ENCODE results near the gene CALML4. TPM values are rescaled to one million over a fixed set of nuclear protein-coding genes. Genes with fewer than 3 reads are reported as not detected.
A peak's percentile ranks its signal among the peaks of the same experiment; 100 is the strongest.

The CALML4 gene
- total RNA-seq, 1 experiment from 2014 or later, result 3.3 TPM

DNA sequence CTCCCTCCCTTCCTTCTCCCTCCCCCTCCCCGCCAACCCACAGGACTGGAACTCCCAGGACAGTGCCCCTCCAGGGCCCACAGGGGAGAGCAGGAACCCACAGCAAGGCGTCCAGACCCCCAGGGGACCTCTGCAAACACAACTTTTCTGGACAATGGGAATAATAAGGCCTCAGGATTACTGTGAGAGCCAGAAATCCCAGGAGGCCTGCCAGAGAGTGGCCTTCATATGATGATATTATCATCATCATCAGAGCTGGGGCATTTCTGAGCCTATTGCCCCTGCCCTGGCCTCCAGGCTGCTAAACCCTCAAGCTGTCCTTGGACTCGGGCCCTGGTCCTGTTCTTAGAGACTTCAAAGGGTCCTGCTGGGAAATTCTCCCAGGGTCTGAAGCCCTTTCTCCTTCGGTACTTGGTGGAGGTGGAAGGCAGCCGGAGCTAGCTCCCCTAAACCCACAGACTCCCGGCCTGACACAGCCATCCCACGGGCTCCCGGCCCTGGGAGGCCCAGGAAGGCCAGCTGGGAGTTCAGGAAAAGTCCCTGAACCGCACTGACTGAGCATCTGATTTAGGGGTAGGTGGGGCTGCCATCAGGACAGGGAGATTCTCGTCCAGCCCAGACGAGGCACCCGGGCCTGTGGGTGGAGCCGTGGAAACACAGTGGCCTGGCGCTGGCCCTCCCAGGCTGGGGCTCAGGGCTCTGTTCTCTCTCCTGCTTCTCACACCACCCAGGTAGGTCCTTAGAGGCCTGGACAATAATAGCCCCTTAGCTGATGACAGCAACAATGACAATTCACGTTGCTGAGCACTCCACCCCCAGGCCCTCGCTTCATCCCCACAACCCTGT, 4.9 kb downstream of the CALML4 start:
- Mint-ChIP-seq H3K9me3 (ENCODE audit: unreplicated experiment) (no peaks in the 10 kb centered on the region), H3K27me3 (ENCODE audit: insufficient read depth, unreplicated experiment) (no peaks in the 10 kb centered on the region), H3K4me3 (ENCODE audit: unreplicated experiment) (no peak overlapping the region), H3K4me1 (ENCODE audit: insufficient read depth, unreplicated experiment) (no peaks in the 10 kb centered on the region), H3K36me3 (ENCODE audit: insufficient read depth, unreplicated experiment) (peaks cover 51% of the 10 kb centered on the region), H3K27ac (ENCODE audit: low read depth, unreplicated experiment) (peak overlapping the region; percentile 40)
- CTCF ChIA-PET, result interaction anchor here (0.6 to 2.4 kb wide), 2 partner anchors 10 to 1582 kb away, joined by 3 to 17 read pairs; no protein-coding TSS in a partner anchor
- POLR2A ChIA-PET, result no interaction called here
- intact Hi-C loops (cut with micrococcal nuclease), result no loop called here
- BruUV-seq (replicated peaks), result TSS peak; percentile 7
- TF ChIP-seq, protein P1, sequence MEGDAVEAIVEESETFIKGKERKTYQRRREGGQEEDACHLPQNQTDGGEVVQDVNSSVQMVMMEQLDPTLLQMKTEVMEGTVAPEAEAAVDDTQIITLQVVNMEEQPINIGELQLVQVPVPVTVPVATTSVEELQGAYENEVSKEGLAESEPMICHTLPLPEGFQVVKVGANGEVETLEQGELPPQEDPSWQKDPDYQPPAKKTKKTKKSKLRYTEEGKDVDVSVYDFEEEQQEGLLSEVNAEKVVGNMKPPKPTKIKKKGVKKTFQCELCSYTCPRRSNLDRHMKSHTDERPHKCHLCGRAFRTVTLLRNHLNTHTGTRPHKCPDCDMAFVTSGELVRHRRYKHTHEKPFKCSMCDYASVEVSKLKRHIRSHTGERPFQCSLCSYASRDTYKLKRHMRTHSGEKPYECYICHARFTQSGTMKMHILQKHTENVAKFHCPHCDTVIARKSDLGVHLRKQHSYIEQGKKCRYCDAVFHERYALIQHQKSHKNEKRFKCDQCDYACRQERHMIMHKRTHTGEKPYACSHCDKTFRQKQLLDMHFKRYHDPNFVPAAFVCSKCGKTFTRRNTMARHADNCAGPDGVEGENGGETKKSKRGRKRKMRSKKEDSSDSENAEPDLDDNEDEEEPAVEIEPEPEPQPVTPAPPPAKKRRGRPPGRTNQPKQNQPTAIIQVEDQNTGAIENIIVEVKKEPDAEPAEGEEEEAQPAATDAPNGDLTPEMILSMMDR (IDR thresholded peaks at IDR 0.05; ENCODE audit: unreplicated experiment), result no peak
- no peak for DNase-seq (ENCODE audit: unreplicated experiment)

DNA sequence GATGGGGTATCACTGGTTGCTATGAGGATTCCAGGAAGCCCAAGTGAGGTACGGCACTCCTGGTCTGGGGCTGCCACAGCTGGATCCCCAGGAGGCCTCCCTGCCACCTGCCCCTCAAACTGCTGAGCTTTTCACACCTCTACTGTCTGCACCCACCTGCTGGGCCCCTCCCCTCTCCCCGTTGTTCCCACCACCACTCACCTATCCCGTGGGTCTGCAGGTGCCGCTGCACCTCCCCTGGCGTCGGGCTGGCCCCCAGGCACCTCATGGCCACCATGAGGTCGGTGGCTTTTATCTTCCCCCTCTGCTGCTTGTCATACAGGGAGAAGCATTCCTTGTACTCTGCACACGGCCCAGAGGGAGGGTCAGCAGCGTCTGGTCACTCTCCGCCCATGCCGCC, 5.8 kb downstream of the CALML4 start:
- H3K36me3 Mint-ChIP-seq (ENCODE audit: insufficient read depth, unreplicated experiment), result peaks cover 55% of the 10 kb centered on the region
- BruUV-seq (replicated peaks), result no TSS peak
- ChIA-PET CTCF (no interaction called here), POLR2A (interaction anchor here (1.2 to 1.4 kb wide), 2 partner anchors 14 to 18 kb away, joined by 3 to 4 read pairs; no protein-coding TSS in a partner anchor)
- H3K4me1 Mint-ChIP-seq (ENCODE audit: insufficient read depth, unreplicated experiment), result no peaks in the 10 kb centered on the region
- DNase-seq (ENCODE audit: unreplicated experiment), result no peak
- no peaks in the 10 kb centered on the region for H3K9me3 Mint-ChIP-seq (ENCODE audit: unreplicated experiment)
- intact Hi-C loops (cut with micrococcal nuclease), result no loop called here
- no peaks in the 10 kb centered on the region for H3K27me3 Mint-ChIP-seq (ENCODE audit: insufficient read depth, unreplicated experiment)
- TF ChIP-seq, protein P1 (IDR thresholded peaks at IDR 0.05; ENCODE audit: unreplicated experiment), result no peak
- H3K27ac Mint-ChIP-seq (ENCODE audit: low read depth, unreplicated experiment), result peak overlapping the region; percentile 40
- no peak overlapping the region for H3K4me3 Mint-ChIP-seq (ENCODE audit: unreplicated experiment)

DNA sequence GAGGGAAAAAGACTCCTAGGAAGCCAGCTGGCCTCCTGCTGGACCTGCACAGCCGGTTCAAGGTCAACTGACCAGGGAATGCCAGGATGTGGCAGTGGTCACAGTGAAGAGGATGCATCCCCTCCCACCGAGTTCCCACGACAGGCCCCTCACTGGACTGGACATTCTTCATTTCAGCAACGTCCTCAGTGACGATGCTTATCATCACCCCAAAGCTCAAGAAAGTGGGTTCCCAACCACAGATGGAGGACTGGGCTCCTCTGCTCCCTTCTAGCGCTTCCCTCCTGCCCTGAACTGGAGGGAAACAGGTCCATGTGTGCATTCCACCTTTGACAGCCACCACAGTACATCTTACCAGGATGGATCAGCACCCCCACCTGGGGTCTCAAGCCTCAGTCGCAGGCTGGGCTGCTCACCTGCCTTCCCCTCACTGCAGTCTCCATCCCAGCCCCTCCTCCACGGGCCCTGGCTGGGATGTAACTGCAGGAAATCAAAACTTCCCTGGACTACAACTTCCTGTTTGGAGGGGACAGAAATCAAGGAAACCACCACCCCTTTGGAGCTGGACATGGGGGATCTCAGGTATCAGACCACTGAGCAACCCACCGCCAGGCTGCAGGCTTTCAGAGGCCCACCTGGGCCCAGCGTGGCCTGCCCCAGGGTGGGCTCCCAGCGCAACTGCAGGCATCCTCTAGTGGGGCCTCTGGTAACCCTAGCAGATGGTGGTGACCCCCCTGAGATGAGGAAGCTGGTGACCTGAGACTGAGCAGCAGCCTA, 7.3 kb downstream of the CALML4 start:
- H3K27ac Mint-ChIP-seq (ENCODE audit: low read depth, unreplicated experiment), result peak overlapping the region; percentile 54
- TF ChIP-seq, protein P1 (IDR thresholded peaks at IDR 0.05; ENCODE audit: unreplicated experiment), result no peak
- H3K27me3 Mint-ChIP-seq (ENCODE audit: insufficient read depth, unreplicated experiment), result no peaks in the 10 kb centered on the region
- no peak for DNase-seq (ENCODE audit: unreplicated experiment)
- intact Hi-C loops (cut with micrococcal nuclease), result no loop called here
- ChIA-PET POLR2A (interaction anchor here (0.8 to 1.4 kb wide), 2 partner anchors 19 to 28 kb away, joined by 4 to 5 read pairs; no protein-coding TSS in a partner anchor), CTCF (interaction anchor here (0.5 kb wide), 1 partner anchor 189 kb away, joined by 4 read pairs; no protein-coding TSS in a partner anchor)
- H3K4me1 Mint-ChIP-seq (ENCODE audit: insufficient read depth, unreplicated experiment), result no peaks in the 10 kb centered on the region
- no peak overlapping the region for H3K4me3 Mint-ChIP-seq (ENCODE audit: unreplicated experiment)
- no peaks in the 10 kb centered on the region for H3K9me3 Mint-ChIP-seq (ENCODE audit: unreplicated experiment)
- BruUV-seq (replicated peaks), result no TSS peak
- peaks cover 70% of the 10 kb centered on the region for H3K36me3 Mint-ChIP-seq (ENCODE audit: insufficient read depth, unreplicated experiment)

DNA sequence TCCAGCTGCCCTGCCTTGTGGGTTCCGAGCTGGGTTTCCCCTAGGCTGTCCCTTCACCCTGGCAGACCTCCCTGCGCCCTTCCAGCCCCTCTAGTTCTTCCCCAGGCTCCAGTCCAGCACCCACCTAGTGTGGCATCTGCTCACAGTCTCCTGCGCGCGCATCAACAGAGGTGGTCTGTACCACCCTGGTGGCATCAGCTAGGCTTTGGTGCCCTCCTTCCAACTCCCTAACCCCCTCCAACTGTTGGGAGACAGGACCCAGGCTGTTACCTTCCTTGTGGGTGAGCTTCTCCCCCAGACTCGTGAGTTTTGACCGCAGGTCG, 8.0 kb downstream of the CALML4 start:
- BruUV-seq (replicated peaks), result no TSS peak
- Mint-ChIP-seq H3K27me3 (ENCODE audit: insufficient read depth, unreplicated experiment) (no peaks in the 10 kb centered on the region), H3K4me3 (ENCODE audit: unreplicated experiment) (no peak overlapping the region), H3K36me3 (ENCODE audit: insufficient read depth, unreplicated experiment) (peaks cover 77% of the 10 kb centered on the region), H3K4me1 (ENCODE audit: insufficient read depth, unreplicated experiment) (no peaks in the 10 kb centered on the region), H3K9me3 (ENCODE audit: unreplicated experiment) (no peaks in the 10 kb centered on the region), H3K27ac (ENCODE audit: low read depth, unreplicated experiment) (peak overlapping the region; percentile 54)
- CTCF ChIA-PET, result no interaction called here
- no peak for DNase-seq (ENCODE audit: unreplicated experiment)
- intact Hi-C loops (cut with micrococcal nuclease), result no loop called here
- POLR2A ChIA-PET, result interaction anchor here (0.8 kb wide), 1 partner anchor 28 kb away, joined by 5 read pairs; no protein-coding TSS in a partner anchor
- TF ChIP-seq, protein P1 (IDR thresholded peaks at IDR 0.05; ENCODE audit: unreplicated experiment), result no peak

Measured in MCF 10A (cell line).